Stimulated activated CD4-positive, alpha-beta T cell treated with anti-CD3 and anti-CD28 coated beads, TNF-alpha, amount 100 ng/mL, for 48 hours (primary cell): ENCODE measurements around the gene MUC5B.

Experiments
- DNase-seq, 3 donors: peaks; one replicate each; pipeline ENCODE4 v3.0.0-alpha.2; 2020; ENCODE audit warnings: low read depth in 3 of 3

MUC5B gene

DNA sequence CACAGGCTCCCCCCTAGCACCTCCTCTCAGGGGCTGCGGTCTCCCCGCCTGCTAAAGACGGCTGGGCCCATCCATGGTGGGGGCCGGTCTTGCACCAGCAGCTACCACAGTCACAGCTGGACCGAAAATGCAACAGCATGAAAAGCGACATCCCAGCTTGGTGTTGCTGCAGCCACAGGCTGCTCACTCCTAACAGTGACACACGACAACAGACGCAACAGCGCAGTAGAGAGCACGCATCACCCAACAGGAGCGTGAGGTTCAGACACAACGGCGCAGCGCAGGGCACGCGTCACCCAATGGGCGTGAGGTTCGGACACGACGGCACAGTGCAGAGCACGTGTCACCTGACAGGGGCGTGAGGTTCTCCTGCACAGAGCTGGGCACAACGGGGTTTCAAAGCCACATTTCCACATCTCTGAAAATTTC, 62.5 kb downstream of the MUC5B start:
- DNase-seq: no peak

DNA sequence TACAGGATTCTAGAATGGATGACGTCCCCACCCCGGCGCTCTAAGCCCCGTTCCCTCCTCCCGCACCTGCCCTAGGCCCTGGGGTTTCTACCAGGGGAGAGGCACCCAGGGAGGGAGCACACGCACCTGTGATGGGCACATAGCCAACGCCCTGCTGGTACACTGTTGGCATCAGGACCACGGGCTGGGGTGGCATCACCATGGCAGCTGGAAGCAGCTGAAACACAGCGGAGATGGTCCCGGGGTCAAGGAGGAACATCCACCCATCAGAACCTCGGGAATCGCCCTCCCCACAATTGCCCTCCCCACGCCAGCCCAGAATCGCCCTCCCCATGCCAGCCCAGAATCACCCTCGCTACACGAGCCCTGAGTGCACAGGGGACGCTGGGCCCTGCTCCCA, 63.0 kb downstream of the MUC5B start:
- DNase-seq: no peak

DNA sequence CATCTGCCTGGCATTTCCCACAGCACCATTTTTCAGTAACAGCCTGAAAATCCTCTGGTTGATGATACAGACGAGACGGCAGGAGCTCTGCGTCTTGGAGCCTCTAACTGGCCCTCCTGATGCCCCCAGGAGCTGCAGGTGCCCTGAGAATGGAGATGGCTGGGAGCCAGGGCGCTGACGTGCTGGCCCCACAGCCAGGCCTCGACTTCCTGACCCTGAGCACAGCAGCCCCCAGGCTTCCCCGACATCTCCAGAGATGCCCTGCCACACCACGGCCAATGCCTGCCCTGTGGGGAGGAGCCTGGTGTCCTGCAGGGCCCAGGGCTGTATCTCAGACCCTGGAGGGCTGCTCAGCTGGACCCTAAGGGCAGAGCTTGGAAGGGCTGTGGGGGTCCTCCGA, 65.1 kb downstream of the MUC5B start:
- DNase-seq: no peak

DNA sequence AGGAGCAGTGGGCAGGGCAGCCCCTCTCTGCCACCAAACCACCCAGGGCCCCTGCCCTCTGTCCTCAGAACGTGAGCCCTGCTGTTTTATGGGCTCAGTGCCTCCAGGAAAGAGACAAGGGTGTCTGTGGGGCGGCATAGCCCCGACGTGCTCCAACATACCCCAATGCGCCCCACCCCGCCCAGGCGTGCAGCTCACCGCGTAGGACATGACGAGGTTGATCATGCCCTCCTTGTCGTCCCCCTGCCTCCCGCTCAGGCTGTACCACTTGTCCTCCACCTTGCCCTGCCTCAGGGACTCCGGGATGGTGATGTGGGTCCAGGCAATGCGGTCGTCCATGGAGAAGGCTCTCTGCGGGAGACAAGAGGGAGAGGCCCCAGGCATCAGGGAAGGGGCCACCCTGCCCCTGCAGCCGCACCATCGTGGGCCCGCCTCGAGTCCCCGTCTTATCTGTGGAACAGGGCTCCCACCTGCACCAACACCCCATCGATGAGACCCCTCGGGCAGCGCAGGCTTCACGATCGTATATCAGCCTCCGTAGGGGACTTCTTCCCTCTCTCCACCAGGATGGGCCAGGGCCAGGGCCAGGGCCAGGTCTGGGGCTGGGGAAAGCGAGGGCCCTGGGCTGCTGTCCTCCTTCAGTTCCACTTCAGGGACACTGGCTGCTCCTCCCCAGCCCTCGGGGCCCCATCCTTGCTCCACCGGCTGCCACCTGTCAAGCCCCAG, 65.7 kb downstream of the MUC5B start:
- DNase-seq: no peak

DNA sequence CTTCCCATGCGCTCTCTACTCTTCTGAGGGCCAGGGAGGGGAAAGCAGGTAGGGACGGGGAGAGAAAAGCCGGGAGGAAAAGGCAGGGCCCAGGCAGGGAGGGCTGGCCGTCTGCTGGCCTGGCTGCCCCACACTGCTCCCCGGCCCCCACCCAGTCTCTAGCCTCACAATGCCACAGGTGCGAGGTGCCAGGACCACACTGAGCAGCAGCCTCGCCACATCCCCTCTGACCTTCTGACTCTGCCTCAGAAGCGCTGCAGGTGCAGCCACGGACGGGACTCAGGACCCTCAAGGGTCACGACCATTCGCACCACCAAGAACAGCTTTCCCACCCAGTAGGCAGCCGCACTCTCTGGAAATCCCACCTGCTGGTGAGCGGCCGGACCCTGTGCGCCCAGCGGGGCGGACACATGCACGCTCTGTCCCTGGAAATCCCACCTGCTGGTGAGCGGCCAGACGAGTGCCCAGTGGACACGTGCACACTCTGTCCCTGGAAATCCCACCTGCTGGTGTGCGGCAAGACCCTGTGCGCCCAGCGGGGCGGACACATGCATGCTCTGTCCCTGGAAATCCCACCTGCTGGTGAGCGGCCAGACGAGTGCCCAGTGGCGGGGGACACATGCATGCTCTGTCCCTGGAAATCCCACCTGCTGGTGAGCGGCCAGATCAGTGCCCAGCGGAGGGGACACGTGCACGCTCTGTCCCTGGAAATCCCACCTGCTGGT, 66.5 kb downstream of the MUC5B start:
- DNase-seq: no peak

DNA sequence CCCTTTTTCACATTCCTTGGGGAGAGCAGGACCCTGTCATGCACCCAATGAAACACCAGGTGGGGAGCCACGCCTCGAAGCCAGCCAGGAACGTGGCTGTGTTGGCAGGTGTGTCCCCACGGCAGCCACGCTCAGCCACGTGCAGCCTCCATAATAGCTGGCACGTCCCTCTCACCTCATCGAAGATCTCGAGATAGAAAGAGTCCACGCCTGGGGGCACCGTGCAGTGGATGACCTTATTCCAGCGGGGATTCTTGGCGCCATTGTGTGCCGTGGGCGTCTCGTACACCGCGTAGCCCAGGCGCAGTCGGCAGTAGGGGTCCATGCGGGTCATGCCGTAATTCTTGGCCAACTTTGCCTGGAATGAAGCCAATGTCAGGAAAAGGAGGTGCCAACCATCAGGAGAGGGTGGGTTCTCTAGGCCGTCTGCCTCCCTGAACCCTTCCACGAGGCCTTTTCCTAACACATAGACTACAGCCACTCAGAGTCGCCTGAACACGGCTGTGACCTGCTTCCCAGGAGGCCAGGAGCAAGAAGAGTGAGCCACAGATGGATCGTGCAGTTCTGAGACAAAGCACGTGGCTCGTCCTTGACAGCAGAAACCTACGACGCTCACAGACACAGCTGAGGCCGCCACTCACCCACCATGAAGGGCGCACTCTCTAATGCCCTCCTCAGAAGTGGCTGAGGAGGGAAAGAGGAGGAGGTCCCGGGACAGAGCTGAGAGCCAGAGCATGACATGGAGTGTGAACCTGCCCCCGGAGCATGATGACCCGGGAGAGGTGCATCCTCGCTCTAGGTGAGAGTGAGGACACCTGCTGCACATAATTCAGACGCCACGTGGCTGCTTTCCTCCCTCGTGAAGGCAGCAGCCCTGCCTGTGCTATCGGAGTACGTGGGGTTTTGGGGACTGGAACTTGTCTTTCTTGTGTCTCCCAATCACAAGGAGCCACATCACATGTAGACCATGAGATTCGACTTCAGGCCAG, 67.5 kb downstream of the MUC5B start:
- DNase-seq: no peak

DNA sequence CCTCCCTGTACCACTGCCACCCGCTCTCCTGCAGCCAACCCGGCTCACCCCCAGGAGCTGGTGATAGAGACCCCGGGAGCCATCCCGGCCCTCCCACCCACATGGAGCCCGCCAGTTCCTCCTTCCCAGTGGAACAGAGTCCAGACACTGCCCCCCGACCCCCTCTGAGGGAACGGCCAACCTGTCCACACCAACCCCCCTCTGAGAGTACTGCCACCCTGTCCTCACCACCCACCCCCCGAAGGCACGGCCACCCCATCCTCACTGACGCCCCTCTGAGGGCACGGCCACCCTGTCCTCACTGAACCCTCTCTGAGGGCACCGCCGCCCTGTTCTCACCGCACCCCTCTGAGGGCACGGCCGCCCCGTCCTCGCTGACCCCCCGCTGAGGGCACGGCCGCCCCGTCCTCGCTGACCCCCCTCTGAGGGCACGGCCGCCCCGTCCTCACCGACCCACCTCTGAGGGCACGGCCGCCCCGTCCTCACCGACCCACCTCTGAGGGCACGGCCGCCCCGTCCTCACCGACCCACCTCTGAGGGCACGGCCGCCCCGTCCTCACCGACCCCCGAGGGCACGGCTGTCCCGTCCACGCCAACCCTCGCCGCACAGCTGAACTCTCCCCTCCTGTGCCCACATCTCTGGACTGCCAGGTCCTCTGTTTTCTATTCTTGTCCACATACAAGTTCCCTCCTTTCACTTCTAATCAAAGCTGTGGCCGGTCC, 68.6 kb downstream of the MUC5B start:
- DNase-seq: no peak

DNA sequence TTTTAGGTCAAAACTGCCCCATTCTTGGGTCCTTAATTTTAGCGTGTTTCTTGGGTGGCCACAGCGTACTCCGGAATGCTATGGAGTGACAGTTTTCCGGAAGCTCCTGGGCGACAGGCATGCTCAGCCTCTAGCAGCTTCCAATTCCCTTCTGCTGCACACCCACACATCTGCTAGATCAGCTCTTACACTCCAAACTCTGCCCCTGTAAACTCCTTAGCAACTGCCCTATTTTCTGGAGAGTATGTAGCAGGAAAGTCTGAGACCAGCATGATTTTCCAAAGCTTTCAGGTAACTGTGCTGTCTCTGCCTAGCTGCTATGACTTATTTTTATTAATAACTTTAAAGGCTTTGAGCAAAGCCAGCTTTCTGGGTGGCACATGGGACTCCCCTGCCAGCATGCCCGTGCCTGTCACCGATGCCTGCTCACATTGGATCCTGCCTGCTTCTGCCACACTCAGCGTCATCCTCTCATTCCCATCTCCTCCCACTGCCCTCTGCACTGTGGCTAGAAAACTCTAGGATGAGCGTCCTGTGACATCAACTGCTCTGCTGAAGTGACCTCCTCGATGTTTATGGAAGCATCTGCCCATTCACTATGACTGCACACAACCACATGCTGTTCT, 69.3 kb downstream of the MUC5B start:
- DNase-seq: no peak

DNA sequence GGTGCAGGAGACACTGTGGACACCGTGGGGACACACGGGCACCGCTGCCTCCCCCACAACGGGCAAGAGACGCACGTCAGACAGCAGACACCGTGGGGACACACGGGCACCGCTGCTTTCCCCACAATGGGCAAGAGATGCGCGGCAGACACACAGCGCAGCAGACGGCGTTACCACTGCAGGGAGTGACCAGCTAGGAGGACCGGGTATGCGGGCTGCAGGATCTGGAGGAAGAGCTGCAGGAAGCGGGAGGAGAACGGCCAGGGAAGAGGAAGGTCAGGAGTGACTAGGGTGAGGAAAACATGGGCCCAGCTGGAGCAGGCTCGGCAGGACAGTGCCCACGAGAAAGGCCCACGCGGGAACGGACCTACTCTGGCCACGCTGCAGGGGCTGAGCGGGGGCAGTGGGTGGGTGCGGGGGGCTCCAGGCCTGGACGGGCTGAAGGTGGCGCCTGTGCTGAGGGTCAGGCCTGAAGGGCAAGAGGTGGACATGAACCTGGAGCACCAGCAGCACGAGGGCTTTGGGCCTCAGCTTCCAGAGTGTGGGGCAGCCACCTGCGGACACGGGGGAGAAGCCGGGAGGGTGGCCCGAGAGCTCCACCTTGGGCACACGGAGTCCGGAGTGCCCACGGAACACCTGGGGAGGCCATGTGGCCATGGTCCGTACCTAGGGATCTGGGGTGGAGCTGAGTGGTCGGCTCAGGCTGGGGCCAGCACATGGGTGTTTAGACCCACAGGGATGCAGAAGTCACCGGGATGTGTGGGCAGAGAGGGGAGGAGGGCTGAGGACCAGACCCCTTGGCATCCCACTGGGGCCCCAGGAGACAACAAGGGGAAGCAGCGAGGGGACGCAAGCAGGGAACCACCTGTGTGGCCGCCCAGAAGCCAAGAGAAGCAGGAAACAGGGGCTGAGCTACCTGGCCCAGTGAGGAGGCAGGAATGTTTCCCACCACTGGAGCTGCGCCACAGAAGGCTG, 70.1 kb downstream of the MUC5B start:
- no peak for DNase-seq

DNA sequence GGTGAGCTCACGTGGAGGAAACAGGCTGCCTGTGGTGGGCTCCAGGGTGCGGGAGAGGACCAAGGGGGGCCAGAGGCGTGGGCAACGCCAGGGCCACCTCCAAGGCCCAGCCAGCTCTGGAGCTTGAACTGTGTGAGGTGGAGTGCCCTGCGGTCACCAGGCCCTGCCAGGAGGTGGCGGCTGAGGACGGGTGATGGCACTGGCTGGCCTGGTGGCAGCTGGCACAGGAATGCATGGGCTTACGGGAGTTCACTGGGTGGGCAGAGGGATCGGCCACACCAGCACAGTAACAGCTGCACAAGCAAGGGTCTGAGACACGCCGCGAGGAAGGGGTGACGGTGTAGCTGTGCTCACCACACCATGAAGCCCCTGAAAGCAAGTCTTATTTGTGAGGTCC, 70.8 kb downstream of the MUC5B start:
- DNase-seq: no peak

DNA sequence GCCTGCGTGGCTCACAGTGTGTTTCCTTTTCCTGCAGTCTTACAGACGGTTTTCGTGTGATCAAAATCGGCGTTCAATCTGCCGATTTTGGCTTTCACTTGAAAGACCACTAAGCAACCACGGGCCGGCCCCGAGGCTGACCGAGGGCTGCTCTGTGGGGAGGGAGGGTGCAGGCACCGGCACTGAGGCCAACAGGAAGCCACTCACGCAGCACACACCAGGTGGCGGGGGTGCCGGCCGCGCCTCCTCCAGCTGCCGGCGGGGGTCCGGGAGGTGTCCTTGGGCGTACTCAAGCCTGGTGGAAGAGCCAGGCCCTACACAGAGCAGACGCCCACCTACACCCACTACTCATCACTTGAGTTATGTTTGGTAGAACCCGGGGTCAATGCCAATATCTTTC, 72.2 kb downstream of the MUC5B start:
- no peak for DNase-seq

DNA sequence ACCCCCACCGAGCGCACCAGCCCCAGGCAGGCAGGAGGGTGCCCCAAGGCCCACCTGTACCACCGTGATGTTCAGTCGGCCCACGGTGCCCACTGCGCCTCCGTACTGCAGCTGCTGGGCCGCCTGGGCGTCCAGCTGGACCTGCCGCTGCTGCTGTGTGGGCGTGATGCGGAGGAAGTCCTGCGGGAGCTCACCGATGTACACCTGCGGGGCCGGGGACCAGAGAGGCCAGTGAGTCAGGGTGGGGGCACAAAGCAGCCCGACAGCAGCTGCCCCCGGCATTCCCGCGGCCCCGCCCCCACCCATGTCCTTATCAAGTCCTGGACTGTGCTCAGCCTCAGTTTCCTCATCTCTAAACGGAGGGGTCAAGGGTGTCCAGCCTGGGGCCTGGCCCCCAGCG, 72.7 kb downstream of the MUC5B start:
- no peak for DNase-seq

DNA sequence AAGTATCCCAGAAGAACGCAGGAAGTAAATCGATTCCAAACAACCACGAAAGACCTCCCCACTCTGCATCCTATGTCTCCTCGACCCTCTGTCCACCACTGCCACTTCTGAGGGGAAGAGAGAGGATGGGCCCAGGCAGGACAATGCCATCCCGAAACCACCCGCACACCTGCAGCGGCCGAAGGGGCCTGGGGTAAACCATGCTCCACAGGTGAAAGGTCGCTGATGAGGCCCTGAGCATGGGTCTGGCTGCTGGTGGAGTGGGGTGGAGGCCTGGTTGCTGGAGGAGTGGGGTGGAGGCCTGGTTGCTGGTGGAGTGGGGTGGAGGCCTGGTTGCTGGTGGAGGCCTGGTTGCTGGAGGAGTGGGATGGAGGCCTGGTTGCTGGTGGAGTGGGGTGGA, 73.4 kb downstream of the MUC5B start:
- no peak for DNase-seq

DNA sequence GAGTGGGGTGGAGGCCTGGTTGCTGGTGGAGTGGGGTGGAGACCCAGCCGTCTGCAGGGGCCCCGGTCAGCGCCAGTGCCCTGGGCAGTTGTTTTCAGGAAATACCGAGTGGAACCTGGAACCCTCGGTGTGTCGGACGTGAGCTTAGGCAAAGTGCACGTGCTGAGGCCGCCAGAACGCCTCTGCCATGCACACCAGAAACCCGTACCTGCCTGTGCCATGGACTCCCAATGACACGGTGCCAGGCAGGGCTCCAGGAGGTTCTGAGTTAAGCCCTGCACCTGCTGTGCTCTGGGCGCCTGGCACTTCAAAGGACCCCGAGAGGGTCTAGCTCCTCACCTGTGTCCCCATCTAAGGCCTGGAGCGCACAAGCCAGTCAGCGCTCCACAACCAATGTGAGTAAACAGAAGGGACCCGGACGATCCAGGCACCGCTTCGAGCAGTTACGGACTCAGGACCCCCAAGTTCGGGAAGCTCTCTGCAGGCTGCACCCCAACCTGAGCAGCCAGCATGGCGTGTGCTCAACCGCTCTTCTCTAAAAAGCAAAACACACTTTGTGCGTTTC, 74.2 kb downstream of the MUC5B start:
- no peak for DNase-seq

DNA sequence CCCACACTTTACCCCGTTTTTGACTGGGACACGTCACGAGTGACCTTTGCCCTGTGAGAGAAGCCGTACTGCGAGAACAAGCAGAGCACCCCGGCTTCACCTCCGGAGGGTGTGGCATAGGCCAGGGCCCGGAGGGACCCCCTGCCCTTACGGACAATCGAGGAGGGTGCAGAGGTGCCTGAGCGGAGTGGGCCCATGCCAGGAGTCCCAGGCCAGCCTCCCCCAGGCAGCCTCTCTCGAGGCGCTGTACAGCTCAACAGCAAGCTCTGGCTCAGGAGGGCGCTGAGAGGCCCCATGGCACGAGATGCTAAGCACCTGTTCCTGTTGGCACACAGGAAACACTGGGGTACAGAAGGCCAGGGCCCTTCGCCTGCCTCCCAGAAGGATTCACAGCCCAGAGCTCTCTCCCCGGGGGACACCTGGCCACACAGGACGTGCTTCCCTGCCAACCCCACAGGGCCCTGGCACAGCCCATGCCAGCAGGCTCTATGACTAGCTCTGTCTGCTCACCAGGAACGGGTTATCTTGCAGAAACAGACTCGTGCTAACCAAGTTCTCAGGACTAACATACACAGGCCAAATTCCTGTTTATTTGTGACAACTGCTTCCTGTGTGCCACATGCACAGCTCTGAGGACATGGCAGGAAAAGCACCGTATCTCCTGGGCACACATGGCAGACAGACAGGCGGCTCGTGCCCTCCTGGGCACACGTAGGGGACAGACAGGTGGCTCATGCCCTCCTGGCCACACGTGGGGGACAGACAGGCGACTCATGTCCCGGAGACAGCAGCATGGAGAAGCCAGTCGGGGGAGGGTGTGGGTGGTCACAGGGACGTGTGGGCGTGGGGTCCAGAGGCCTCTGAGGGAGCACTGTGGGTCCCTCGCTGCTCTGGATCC, 75.0 kb downstream of the MUC5B start:
- no peak for DNase-seq

DNA sequence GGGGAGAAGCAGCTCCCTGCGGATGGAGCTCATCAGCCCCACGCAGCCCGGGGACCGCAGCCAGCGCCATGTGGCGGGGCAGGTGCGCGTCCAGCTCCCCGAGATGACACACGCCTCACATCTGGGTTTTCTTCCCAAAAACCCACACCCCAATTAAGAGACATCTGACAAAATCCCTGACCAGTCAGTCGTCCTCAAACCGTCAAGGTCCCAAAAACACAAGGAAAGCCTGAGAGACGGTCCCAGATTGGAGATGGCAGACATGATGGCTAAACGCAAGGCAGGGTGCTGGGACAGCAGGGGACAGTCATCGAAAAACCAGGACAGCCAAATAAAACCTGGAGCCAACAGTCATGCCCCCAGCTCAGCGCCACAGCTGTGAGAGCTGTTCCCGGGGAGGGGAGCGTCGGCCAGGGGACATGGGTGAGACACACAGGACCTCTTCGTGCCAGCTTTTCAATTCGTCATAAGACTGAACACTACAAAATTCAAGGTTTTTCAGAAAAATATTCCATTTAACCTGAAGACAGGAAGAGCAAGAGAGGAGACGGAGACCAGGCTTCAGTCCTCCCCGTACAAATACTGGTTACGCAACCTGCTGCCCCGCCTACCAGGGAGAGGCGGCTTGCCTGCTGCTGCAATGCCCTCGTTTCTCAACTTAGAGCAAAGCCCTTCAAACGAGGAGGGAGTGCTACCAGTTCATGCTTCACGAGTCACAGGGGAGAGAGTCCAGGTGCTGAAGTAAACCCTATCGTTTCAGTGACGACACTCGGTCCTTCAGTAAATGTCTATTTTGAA, 76.0 kb downstream of the MUC5B start:
- DNase-seq: no peak

DNA sequence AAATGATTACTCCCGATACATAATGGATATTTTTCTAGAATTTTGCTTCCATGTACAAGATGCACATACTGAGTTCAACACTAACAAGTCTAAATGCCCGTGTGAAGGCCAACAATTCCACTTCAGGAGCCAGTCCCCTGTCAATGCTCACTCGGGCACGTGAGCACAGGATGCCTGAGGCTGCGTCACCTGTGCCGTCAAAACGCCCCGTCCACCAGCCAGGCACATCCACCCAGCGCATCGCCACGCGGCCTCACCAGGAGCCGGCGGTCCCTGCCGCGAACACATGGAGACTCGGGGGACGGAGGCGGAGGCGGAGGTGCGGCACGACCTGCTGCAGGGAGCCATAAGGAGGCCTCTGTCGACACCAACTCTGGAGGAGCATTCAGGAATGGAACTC, 76.8 kb downstream of the MUC5B start:
- no peak for DNase-seq

DNA sequence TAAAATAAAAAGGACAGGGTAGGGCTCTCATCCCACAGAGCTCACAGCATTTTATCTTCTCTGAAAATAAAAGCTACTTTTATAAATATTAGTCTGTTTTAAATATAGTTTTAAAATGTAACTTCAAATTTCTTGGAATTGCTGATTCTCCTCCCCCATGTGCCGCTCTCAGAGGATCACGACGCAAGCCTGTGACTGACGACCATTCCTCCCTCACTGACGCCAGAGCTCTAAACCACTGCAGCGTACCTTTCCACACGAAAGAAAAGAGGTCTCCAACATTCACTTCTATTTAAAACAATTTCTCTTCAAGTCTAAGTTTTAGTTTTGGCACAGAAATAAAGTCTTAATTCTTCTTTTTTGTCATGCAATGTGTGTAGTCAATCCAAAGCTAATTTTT, 77.3 kb downstream of the MUC5B start:
- no peak for DNase-seq
